CD4-positive, alpha-beta memory T cell (primary cell): ENCODE measurements around the gene SDHAF2. TPM values are rescaled to one million over a fixed set of nuclear protein-coding genes. Genes with fewer than 3 reads are reported as not detected.
"Not testable (repeated sequence)": the region's sequence is repeated elsewhere in the genome, so short reads cannot be mapped to it uniquely, and the experiment has no call there.

Experiments used
- CTCF ChIA-PET: fragments of 350-600 bp; sonication (Branson Sonifier 250); formaldehyde crosslinking; loops from one replicate; lab custom pipeline; 2021; ENCODE audit warnings: inconsistent platforms; ENCODE audit not compliant: partially characterized antibody; lab: Charles Lee
- POLR2A ChIA-PET: fragments of 350-600 bp; sonication (Branson Sonifier 250); formaldehyde crosslinking; loops from one replicate; lab custom pipeline; 2021; ENCODE audit not compliant: partially characterized antibody; lab: Charles Lee
- DNase-seq, 5 donors: peaks; one replicate each; pipeline versions ENCODE4 v3.0.0 to v3.0.0-alpha.2; 2020 to 2022; ENCODE audit warnings: mixed read lengths in 1 of 5
- H3K27ac ChIP-seq: one replicate; pipeline ENCODE4 v1.7.0; 2013; ENCODE audit warnings: low read depth, low read length
- H3K27me3 ChIP-seq: 2 replicates; pipeline ENCODE4 v1.7.0; 2013; ENCODE audit warnings: mild to moderate bottlenecking, low read length, moderate library complexity; ENCODE audit not compliant: insufficient read depth
- H3K36me3 ChIP-seq: 2 replicates; pipeline ENCODE4 v1.7.0; 2013; ENCODE audit warnings: mild to moderate bottlenecking, low read length, moderate library complexity; ENCODE audit not compliant: insufficient read depth
- H3K4me1 ChIP-seq: 2 replicates; pipeline ENCODE4 v1.7.0; 2013; ENCODE audit warnings: mild to moderate bottlenecking, low read length, moderate library complexity; ENCODE audit not compliant: insufficient read depth
- H3K4me3 ChIP-seq, 2 donors: one replicate each; pipeline ENCODE4 v1.7.0; 2013; ENCODE audit warnings: low read length in 2 of 2, mild to moderate bottlenecking in 1 of 2
- H3K9me3 ChIP-seq, 2 donors: one replicate each; pipeline ENCODE4 v1.7.0; 2013; ENCODE audit warnings: low read length in 2 of 2, control low read depth in 1 of 2; ENCODE audit not compliant: control insufficient read depth in 1 of 2
- H3K27ac Mint-ChIP-seq, 7 donors: one replicate each; pipeline ENCODE4 v1.8.0; 2020 to 2021; ENCODE audit warnings: mixed read lengths in 7 of 7, mild to moderate bottlenecking in 6 of 7, inconsistent platforms in 3 of 7, moderate library complexity in 3 of 7
- H3K27me3 Mint-ChIP-seq, 2 donors: one replicate each; pipeline ENCODE4 v1.8.0; 2020 to 2021; ENCODE audit warnings: mixed read lengths in 2 of 2
- H3K36me3 Mint-ChIP-seq, 2 donors: one replicate each; pipeline ENCODE4 v1.8.0; 2020 to 2021; ENCODE audit warnings: mixed read lengths in 2 of 2, inconsistent platforms in 1 of 2, mild to moderate bottlenecking in 1 of 2
- H3K4me1 Mint-ChIP-seq, 4 donors: one replicate each; pipeline ENCODE4 v1.8.0; 2020 to 2021; ENCODE audit warnings: mixed read lengths in 4 of 4, mild to moderate bottlenecking in 1 of 4
- H3K4me3 Mint-ChIP-seq, 8 donors: one replicate each; pipeline ENCODE4 v1.8.0; 2020 to 2021; ENCODE audit warnings: mixed read lengths in 8 of 8, mild to moderate bottlenecking in 7 of 8, moderate library complexity in 6 of 8, inconsistent platforms in 3 of 8
- H3K9me3 Mint-ChIP-seq, 8 donors: one replicate each; pipeline ENCODE4 v1.8.0; 2020 to 2021; ENCODE audit warnings: mixed read lengths in 8 of 8, mild to moderate bottlenecking in 5 of 8, inconsistent platforms in 3 of 8, moderate library complexity in 1 of 8
- intact Hi-C: fragments of 100-400 bp; cut with micrococcal nuclease; formaldehyde crosslinking; loops from one replicate; pipeline ENCODE4 v1.15.1; 2023
- polyA plus RNA-seq, 2 donors: library from polyadenylated mRNA; unstranded; fragments of 300-500 nt; fragmentation: Illumina TruSeq; gene quantifications; one replicate each; pipeline ENCODE4 v1.2.3, GENCODE V29; 2021
- total RNA-seq, 2 experiments: library from RNA; stranded (reverse); gene quantifications; one replicate each; pipeline ENCODE4 v1.2.3, GENCODE V29; 2021

The SDHAF2 gene
- total and polyA plus RNA-seq, 4 experiments from 2014 or later, result 54.7 to 106 (median 80.2) TPM

DNA sequence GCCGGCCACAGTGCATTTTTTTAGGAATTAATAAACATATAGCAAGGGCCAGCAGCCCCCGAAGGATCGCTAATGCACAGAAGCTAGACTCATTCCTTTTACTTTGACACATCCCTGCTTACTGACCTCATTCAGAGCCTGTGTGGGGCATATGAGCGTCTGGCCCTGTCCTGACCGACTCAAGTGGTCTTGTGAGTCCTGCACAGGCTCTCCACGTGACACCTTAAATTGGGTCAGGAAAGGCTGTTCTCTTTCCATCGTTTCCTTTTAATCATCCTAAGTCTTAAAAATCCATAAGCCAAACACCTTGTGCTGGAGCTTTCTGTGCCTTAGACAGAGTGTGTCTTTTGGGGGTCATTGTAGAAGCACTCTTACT is 18.6 kb downstream of the SDHAF2 start:
- Mint-ChIP-seq H3K27ac (peak overlapping the region in 2 of 7 donors; percentile 16 to 19), H3K4me1 (peaks cover 6 to 13% (median 8%) of the 10 kb centered on the region in 4 donors), H3K4me3 (no peak overlapping the region), H3K36me3 (peaks cover 39 to 74% of the 10 kb centered on the region in 2 donors), H3K27me3 (no peaks in the 10 kb centered on the region), H3K9me3 (no peaks in the 10 kb centered on the region)
- H3K4me1 ChIP-seq, result no peaks in the 10 kb centered on the region
- H3K9me3 ChIP-seq, result no peaks in the 10 kb centered on the region
- ChIA-PET POLR2A (interaction anchor here (1.3 kb wide), 1 partner anchor 8 kb away, joined by 3 read pairs; no protein-coding TSS in a partner anchor), CTCF (interaction anchor here (1.4 to 6.3 kb wide), 2 partner anchors 13 to 16 kb away, joined by 4 to 57 read pairs; no protein-coding TSS in a partner anchor)
- H3K4me3 ChIP-seq, result no peak overlapping the region
- peaks cover 50% of the 10 kb centered on the region for H3K36me3 ChIP-seq
- H3K27me3 ChIP-seq, result no peaks in the 10 kb centered on the region
- intact Hi-C loops, result no loop called here
- DNase-seq, result no peak
- no peak overlapping the region for H3K27ac ChIP-seq

DNA sequence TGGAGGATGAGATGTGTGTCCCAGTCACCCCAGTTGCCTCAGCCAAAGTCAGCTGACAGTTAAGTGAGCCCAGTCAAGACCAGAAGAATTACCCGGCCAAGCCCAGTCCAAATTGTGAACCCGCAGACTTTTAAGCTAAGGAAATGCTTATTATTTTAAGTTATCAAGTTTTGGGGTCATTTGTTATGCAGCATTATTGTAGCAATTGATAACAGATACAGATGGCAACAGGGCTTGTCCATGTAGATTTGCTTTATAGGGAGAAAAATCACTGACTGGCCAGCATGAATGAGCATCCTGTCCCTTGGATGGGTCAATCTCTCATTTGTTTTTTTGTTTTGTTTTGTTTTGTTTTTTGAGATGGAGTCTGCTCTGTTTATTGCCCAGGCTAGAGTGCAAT is 22.9 kb downstream of the SDHAF2 start:
- Mint-ChIP-seq H3K27ac (no peak overlapping the region), H3K36me3 (peaks cover 38 to 75% of the 10 kb centered on the region in 2 donors), H3K27me3 (no peaks in the 10 kb centered on the region), H3K9me3 (no peaks in the 10 kb centered on the region), H3K4me1 (peaks cover 0 to 12% (median 8%) of the 10 kb centered on the region in 4 donors), H3K4me3 (no peak overlapping the region)
- DNase-seq, result no peak
- intact Hi-C loops, result no loop called here
- no peaks in the 10 kb centered on the region for H3K27me3 ChIP-seq
- H3K4me1 ChIP-seq, result no peaks in the 10 kb centered on the region
- no peaks in the 10 kb centered on the region for H3K9me3 ChIP-seq
- H3K27ac ChIP-seq, result no peak overlapping the region
- H3K4me3 ChIP-seq, result no peak overlapping the region
- CTCF ChIA-PET, result interaction anchor here (1.3 to 1.6 kb wide), 2 partner anchors 18 to 64 kb away, joined by 3 to 6 read pairs; no protein-coding TSS in a partner anchor
- peaks cover 29% of the 10 kb centered on the region for H3K36me3 ChIP-seq
- POLR2A ChIA-PET, result no interaction called here

- Mint-ChIP-seq H3K27me3 (no peaks in the 10 kb centered on the region), H3K4me1 (peaks cover 0 to 12% (median 8%) of the 10 kb centered on the region in 4 donors), H3K36me3 (peaks cover 33 to 67% of the 10 kb centered on the region in 2 donors), H3K4me3 (no peak overlapping the region), H3K9me3 (no peaks in the 10 kb centered on the region), H3K27ac (no peak overlapping the region)
- Histone ChIP-seq H3K27ac (no peak overlapping the region), H3K36me3 (peaks cover 20% of the 10 kb centered on the region), H3K9me3 (no peaks in the 10 kb centered on the region), H3K4me3 (no peak overlapping the region), H3K27me3 (no peaks in the 10 kb centered on the region), H3K4me1 (no peaks in the 10 kb centered on the region)
- ChIA-PET CTCF (interaction anchor here (1.3 kb wide), 1 partner anchor 19 kb away, joined by 6 read pairs; no protein-coding TSS in a partner anchor), POLR2A (no interaction called here)
- DNase-seq, result no peak
- intact Hi-C loops, result no loop called here
Observed at GRCh38 chr11:61453695-61454094, 23.8 kb downstream of the SDHAF2 start.

- Histone ChIP-seq H3K4me1 (no peaks in the 10 kb centered on the region), H3K36me3 (peaks cover 14% of the 10 kb centered on the region), H3K9me3 (no peaks in the 10 kb centered on the region), H3K4me3 (no peak overlapping the region), H3K27ac (no peak overlapping the region), H3K27me3 (no peaks in the 10 kb centered on the region)
- Mint-ChIP-seq H3K9me3 (no peaks in the 10 kb centered on the region), H3K27ac (peak overlapping the region in 1 of 7 donors; percentile 70), H3K27me3 (no peaks in the 10 kb centered on the region), H3K4me1 (peaks cover 0 to 12% (median 8%) of the 10 kb centered on the region in 4 donors), H3K36me3 (peaks cover 33 to 61% of the 10 kb centered on the region in 2 donors), H3K4me3 (no peak overlapping the region)
- ChIA-PET POLR2A (no interaction called here), CTCF (no interaction called here)
- intact Hi-C loops, result no loop called here
- DNase-seq, result no peak
Observed at GRCh38 chr11:61454520-61454919, 24.6 kb downstream of the SDHAF2 start.

DNA sequence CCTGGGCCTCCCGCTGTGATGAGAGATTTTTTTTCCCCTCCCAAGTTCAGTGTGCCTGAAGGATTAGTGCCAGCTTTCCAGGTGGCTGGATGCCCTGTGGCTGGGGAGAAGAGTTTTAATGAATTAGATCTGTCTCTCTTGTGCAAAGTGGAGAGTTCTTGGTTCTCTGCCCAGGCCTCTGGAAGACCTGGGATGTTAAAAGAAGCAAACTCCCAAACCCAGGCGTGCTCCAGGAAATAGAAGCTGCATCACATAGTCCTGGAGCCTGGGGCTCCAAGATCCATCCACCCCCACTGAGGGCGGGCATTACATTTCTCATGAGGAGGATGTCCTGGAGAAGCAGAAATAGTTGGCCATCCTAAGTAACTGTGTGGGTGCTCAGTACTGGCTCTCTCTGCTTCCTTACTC is 30.6 kb downstream of the SDHAF2 start:
- no peaks in the 10 kb centered on the region for H3K27me3 Mint-ChIP-seq
- no peaks in the 10 kb centered on the region for H3K4me1 ChIP-seq
- no peak overlapping the region for H3K27ac ChIP-seq
- H3K36me3 ChIP-seq, result peaks cover 4% of the 10 kb centered on the region
- H3K4me3 Mint-ChIP-seq, result no peak overlapping the region
- peaks cover 0 to 10% (median 8%) of the 10 kb centered on the region in 4 donors for H3K4me1 Mint-ChIP-seq
- intact Hi-C loops, result no loop called here
- no peaks in the 10 kb centered on the region for H3K27me3 ChIP-seq
- no peak overlapping the region for H3K4me3 ChIP-seq
- no peaks in the 10 kb centered on the region for H3K9me3 Mint-ChIP-seq
- ChIA-PET POLR2A (no interaction called here), CTCF (interaction anchor here (0.7 to 1.4 kb wide), 2 partner anchors 14 to 178 kb away, joined by 3 to 4 read pairs; no protein-coding TSS in a partner anchor)
- H3K36me3 Mint-ChIP-seq, result peaks cover 13 to 18% of the 10 kb centered on the region in 2 donors
- no peaks in the 10 kb centered on the region for H3K9me3 ChIP-seq
- H3K27ac Mint-ChIP-seq, result no peak overlapping the region
- no peak for DNase-seq

DNA sequence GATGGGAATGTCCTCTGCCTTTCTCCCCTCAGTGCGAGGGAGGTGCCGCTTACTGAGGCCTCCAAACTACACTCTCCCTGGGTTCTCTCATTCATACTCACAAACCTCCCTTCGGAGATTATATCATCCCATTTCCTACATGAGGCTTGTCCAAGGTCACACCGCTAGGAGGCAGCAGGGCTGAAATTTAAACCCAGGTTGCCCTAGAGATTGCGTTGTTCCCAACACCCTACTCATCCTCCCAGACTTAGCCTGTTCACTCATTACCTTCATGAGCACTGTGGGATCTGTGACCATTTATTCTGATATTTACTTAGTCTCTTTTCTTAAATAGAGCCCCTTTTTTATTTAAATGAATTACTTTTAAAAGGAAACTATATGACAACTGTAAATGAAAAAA is 31.1 kb downstream of the SDHAF2 start:
- Histone ChIP-seq H3K27me3 (no peaks in the 10 kb centered on the region), H3K9me3 (no peaks in the 10 kb centered on the region), H3K36me3 (no peaks in the 10 kb centered on the region), H3K4me3 (no peak overlapping the region), H3K4me1 (no peaks in the 10 kb centered on the region), H3K27ac (no peak overlapping the region)
- no peak overlapping the region for H3K4me3 Mint-ChIP-seq
- ChIA-PET CTCF (interaction anchor here (0.9 to 1.5 kb wide), 2 partner anchors 26 to 621 kb away, joined by 3 to 4 read pairs; no protein-coding TSS in a partner anchor), POLR2A (no interaction called here)
- no peak for DNase-seq
- no peaks in the 10 kb centered on the region for H3K9me3 Mint-ChIP-seq
- intact Hi-C loops, result no loop called here
- H3K4me1 Mint-ChIP-seq, result peaks cover 0 to 8% (median 6%) of the 10 kb centered on the region in 4 donors
- peaks cover 9 to 15% of the 10 kb centered on the region in 2 donors for H3K36me3 Mint-ChIP-seq
- H3K27ac Mint-ChIP-seq, result peak overlapping the region in 1 of 7 donors; percentile 46
- H3K27me3 Mint-ChIP-seq, result no peaks in the 10 kb centered on the region

- H3K36me3 Mint-ChIP-seq, result peaks cover 33 to 35% of the 10 kb centered on the region in 2 donors
- H3K9me3 Mint-ChIP-seq, H3K4me1 ChIP-seq, intact Hi-C loops, H3K4me3 ChIP-seq, H3K4me1 Mint-ChIP-seq, H3K27me3 Mint-ChIP-seq, H3K27me3 ChIP-seq, POLR2A ChIA-PET, H3K9me3 ChIP-seq, H3K27ac ChIP-seq, H3K36me3 ChIP-seq, DNase-seq, CTCF ChIA-PET, H3K4me3 Mint-ChIP-seq: not testable (repeated sequence)
- peak overlapping the region in 2 of 7 donors; percentile 12 to 53 for H3K27ac Mint-ChIP-seq
Observed at GRCh38 chr11:61467602-61468001, 37.7 kb downstream of the SDHAF2 start.
